ENCODE measurements around the gene ITM2C.

ITM2C gene

GRCh38 chr2:230889911-230890601 is 25.3 kb downstream of the ITM2C start:
- DNase-seq (ENCODE audit: low spot score) = no peak
- no peak for FAIRE-seq

DNA sequence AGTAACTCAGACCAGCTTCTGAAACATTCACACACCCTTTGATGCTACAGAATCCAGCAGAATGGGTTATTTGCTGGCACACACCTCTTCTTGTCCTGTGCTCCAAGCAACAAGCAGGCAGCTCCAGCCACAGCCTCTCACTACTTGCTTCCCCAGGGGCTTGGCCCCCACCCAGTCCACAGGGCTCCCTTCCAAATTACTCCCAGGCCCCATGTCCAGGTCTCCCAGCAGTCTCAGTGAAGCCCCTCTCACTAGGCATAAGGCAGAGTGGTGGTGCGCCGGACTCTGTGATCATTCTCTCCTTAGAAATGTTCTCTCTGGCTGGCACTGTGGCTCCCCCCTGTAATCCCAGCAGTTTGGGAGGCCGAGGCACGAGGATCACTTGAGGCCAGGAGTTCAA is 25.9 kb downstream of the ITM2C start:
- FAIRE-seq = no peak

DNA sequence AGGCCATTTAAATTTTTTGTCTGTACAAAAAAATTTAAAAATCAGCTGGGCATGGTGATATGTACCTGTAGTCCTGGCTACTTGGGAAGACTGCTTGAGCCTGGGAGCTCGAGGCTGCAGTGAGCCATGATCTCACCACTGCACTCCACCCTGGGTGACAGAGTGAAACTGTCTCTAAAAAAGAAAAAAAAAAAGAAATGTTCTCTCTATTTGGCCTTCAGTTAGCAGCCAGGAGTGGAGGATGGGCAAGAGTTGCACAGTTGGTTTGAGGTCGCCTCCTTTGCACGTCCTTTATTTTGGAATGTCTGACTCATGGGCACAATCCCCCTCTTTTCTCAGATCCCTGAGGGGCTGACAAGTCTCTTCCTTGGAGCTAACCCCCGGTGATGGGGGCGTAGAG is 26.3 kb downstream of the ITM2C start:
- DNase-seq (ENCODE audit: low spot score) (peak; percentile 50), FAIRE-seq (no peak)

More for the DNA sequence above, 25.9 kb downstream of the ITM2C start:
- DNase-seq (ENCODE audit: low spot score) = no peak

DNA sequence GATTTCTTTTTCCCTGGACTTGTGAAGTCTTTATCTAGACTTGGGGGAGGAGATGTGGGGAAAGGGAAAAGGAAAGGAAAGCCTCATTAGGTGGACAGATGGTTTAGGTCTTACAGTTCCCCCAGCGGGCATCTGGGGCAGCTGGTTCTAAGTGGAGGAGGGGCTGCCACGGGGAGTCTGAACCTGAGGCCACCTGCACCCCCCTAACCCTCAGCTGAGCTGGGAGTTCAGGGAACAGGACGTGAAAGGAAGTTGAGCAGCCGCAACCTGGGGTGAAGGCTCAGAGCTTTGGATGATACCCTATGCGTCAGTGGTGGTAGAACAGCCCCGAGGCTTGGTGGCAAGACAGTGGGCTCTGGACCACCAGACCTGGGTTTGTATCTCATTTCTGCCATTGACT is 26.8 kb downstream of the ITM2C start:
- no peak for FAIRE-seq
- no peak for DNase-seq (ENCODE audit: low spot score)

DNA sequence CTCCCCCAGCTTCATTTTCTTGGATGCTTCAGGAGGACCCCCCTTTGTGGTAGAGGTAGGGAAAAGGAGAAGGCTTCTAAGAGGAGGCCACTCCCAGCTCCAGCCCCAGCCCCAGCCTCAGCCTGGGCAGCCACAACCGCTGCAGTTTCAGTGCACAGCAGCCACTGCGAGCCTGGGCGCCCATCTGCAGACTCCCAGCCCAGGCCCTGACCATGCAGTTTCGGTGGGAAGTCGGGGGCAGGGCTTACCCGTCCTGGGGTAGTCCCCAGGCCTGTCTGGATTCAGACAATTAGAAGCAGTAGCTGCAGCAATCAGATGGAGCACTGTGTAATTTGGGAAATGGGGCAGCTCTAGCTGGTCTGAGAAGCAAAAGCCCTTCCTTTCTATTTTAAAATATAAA is 28.6 kb downstream of the ITM2C start:
- DNase-seq (ENCODE audit: low spot score) (no peak), FAIRE-seq (no peak)

DNA sequence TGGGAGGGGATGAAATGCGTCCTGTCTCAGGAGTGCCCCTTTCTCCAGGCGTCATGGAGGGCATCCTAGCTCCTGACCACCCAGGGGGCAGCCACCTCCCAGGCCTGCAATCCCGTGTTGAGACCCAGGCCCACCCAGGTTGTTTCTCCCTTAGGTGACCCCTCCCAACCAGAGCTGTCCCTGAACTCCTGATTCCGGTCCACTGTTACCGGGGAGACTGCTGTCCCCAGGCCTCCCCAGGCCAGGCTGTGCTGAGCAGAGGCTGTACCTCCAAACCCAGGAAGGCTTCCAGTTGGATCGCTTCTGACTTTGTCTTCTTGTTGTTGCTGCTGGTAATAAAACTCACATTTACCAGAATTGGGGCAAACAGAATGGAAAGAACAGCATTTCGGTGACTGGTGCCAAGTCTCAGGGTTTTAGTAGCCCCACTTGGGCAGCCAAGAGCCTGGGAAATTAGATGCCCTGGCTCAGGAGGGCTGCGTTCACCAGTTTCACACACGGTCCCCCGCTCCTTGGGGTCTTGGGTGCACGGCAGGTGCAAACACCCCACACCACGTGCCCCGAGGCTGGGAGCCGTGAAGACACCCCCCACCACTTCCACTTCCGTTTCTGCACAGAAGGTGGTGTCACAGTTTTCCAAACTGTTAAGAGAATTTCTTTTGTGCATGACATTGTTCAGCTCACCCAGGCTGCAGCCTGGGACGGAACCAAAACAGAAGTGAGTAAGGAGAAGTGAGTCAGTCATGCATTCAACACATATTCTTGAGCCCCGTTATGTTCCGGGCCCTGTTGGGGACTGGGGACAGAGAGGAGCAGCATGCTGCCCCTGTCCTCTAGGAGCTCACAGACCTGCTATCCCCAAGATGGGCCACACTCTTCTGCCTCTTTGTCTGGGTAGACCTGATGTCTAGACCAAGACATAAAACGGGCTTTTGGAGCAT is 29.4 kb downstream of the ITM2C start:
- FAIRE-seq = no peak
- no peak for DNase-seq (ENCODE audit: low spot score)

DNA sequence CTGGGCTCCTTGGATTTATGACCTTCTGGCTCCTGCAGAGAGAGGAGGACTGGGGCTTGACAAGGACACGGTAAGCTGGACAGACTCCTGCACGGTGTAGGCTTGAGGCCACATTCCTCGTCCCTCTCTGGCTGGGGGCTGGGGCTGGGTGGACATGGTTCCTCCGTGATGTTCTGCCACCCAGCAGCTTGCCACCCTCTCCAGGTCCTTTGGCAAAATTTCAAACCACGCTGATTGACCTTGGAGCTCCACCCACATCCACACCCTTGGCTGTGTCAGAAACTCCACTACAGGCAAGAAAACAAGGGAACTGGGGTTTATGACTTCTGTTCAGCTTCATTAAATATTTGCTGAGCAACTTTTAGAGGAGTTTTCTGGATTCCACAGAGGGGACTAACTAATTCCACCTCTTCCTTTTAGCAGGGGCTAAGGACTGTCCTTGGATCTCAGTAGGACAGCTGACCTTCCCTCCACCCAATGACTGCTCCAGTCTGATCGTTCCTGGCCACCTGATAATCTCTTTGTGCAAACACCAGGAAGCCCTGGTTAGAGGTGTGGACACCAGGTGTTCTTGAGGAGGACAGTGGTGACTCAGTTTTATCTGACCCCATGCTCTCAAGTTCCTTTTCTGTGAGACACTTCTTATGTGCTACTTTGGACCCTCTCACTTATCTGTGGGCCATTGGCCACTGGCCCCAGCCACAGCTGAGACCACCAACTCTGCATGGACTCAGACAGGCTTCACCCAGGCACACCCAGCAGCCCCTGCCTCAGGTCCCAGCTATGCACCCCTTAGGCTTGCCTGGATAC is 31.0 kb downstream of the ITM2C start:
- DNase-seq (ENCODE audit: low spot score) (no peak), FAIRE-seq (no peak)

DNA sequence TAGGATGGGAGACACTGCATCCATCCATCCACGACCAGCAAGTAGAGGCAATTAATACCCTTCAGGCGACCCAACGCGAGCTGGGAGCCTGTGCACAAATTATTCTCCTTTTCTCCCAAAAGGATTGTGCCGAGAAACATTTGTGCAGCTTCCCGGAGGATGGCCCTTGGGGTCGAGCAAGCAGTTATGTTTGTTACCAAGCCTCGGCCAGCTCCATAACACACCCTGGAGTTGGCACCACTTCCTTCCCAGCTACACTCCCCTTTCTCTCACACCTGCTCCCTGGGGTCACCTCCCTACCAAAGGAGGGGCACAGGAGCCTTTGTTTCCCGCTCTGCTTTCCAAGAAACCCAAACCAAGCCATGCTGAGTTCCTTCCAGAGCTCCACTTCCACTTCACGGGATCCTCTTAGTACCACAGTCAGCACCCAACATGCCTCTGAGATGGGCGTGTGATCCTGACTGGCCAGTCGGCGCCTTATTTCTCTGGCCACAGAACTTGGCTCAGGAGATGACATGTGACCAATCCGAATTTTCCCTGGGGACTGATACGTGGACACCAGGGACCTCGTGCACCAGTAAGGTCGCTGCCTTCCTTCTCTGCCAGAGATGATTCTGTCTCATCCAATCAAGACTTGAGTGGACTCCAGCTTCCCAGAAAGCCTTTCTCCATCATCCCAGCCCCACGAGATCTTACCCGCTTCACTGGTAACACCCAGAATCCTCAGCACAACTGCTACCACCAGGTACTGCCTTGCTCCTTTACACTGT is 31.8 kb downstream of the ITM2C start:
- FAIRE-seq = no peak
- no peak for DNase-seq (ENCODE audit: low spot score)

DNA sequence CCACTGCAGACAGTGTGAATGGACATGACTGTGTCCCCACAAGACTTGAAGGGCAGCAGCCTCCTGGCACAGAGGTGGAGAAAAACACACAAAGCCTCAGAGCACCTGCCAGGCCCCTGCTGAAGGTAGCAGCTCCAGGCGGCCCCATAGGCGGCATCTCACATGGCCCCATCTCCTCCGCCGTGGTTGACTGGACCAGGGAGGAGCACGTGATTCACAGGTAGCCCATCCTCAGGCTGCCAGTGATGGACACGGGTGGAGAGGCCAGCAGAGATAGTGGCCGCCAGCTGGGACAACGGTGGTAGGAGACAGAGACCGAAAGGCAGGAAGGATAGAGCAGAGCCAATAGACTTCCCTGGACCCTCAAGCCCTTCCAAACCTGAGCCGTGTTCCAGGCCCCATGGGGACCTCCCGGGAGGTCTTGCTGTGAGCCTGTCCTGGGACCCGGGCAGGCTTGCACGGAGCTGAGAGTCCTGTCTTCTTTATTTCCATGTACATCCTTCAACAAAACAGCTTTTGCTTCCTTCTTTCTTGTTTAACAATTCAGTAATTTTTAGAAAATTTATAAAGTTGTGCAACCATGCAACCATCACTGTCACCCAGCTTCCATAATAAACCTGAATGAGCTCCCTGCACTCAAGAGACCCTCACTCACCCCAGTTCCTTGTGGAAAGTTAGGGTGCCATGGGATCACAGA is 33.4 kb downstream of the ITM2C start:
- no peak for FAIRE-seq

GRCh38 chr2:230898713-230899091 is 34.0 kb downstream of the ITM2C start:
- FAIRE-seq (no peak), DNase-seq (ENCODE audit: low spot score) (no peak)

More for the DNA sequence above, 33.4 kb downstream of the ITM2C start:
- no peak for DNase-seq (ENCODE audit: low spot score)

GRCh38 chr2:230899287-230899686 is 34.5 kb downstream of the ITM2C start:
- no peak for FAIRE-seq

DNA sequence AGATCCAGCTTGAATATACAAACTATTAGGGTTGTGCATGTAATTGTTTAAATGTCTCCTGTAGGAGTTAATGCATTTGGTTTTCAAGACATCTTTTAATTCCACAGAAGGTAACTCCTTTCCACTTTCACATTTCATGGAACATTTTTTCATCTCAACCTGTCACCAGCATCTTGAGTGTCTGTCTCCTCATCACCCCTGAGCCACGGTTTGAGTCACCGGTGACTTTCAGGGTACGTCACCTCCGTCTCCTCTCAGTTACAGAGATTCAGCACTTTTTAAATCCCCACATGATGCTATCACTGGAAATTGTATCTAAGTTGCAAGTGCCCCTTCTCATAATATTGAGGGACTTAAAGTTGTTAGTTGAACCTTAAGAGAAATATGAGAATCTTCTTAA is 35.0 kb downstream of the ITM2C start:
- no peak for FAIRE-seq
- no peak for DNase-seq (ENCODE audit: low spot score)

More at GRCh38 chr2:230899287-230899686, 34.5 kb downstream of the ITM2C start:
- DNase-seq (ENCODE audit: low spot score) = no peak

GRCh38 chr2:230900336-230900995 is 35.7 kb downstream of the ITM2C start:
- DNase-seq (ENCODE audit: low spot score) = no peak
- no peak for FAIRE-seq

- DNase-seq (ENCODE audit: low spot score) (no peak), FAIRE-seq (no peak)
Observed at GRCh38 chr2:230901006-230901405, 36.3 kb downstream of the ITM2C start.

GRCh38 chr2:230902180-230902899 is 37.6 kb downstream of the ITM2C start:
- FAIRE-seq (peak; percentile 56), DNase-seq (ENCODE audit: low spot score) (peak; percentile 78)

- DNase-seq (ENCODE audit: low spot score) (no peak), FAIRE-seq (no peak)
Observed at GRCh38 chr2:230903231-230904150, 38.7 kb downstream of the ITM2C start.

DNA sequence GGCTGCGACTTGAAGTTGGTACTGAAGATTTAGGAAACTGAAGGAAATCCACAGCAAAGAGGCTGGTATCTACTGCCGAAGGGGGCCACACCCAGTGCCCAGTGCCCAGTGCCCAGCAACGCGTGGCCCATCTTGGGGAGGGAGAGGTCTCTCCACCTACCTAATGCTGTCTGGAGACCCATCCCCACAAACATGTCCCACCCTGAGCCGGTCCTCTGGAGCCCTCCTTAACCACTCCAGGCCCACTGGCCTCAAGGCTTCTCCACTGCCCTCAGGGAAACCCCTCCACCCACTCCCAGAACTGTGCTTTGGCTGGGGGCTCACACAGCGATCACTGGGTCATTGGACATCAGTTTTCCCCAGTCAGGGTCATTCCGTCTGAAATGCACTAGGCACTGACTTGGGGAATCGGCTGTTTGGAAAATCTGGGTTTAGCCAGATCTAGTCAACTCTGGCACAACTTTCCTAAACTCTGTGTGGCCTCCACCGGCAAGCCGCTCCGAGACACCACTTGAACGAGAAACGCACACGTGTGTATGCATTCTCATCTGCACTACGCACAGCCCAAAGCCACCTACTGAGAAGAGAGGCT is 40.2 kb downstream of the ITM2C start:
- FAIRE-seq = no peak

More for the DNA sequence above, 40.2 kb downstream of the ITM2C start:
- no peak for DNase-seq (ENCODE audit: low spot score)
